GM12892 (cell line): ENCODE measurements around the gene P3H3.

ENCODE experiments used
- POLR2AphosphoS5 ChIP-seq: IDR thresholded peaks from 2 replicates; pipeline ENCODE4 v1.6.1; 2011; ENCODE audit warnings: low read depth, low read length, control low read depth
- TAF1 ChIP-seq: IDR thresholded peaks from 2 replicates; pipeline ENCODE4 v1.6.1; 2011; ENCODE audit warnings: low read depth, mild to moderate bottlenecking, control low read depth, low read length, borderline replicate concordance

- TF ChIP-seq TAF1 (no peak), POLR2AphosphoS5 (no peak)
Observed at GRCh38 chr12:6784761-6785160, 43.4 kb upstream of the P3H3 start.
